GM12878 (cell line): ENCODE data around the gene CD300E. TPM values are rescaled to one million over a fixed set of nuclear protein-coding genes. Genes with fewer than 3 reads are reported as not detected.

Source experiments
- ATAC-seq: fragments of 200-7000 bp; cut with Tn5 transposase; 3 replicates; pipeline ENCODE4 v1.9.1; 2020; ENCODE audit warnings: mild to moderate bottlenecking, moderate library complexity
- BruUV-seq: library from RNA; stranded (reverse); fragments of 400-500 nt; replicated peaks from 2 replicates; lab custom pipeline; 2021; lab: Mats Ljungman, UMichigan
- CTCF ChIA-PET: fragments of 300-600 bp; sonication (Branson Sonifier 250); formaldehyde crosslinking; extraction: SDS; loops from one replicate; lab custom pipeline; 2021; ENCODE audit warnings: inconsistent platforms; lab: Yijun Ruan, JAX
- POLR2A ChIA-PET: fragments of 350-600 bp; formaldehyde crosslinking; extraction: SDS; loops from one replicate; lab custom pipeline; 2021; ENCODE audit warnings: inconsistent platforms; lab: Charles Lee
- RAD21 ChIA-PET: fragments of 300-600 bp; sonication (Branson Sonifier 250); formaldehyde crosslinking; loops from one replicate; lab custom pipeline; 2023; ENCODE audit warnings: antibody characterized with exemption; ENCODE audit not compliant: unreplicated experiment; lab: Charles Lee
- SMC1A ChIA-PET: fragments of 300-600 bp; sonication (Branson Sonifier 250); formaldehyde crosslinking; loops from one replicate; lab custom pipeline; 2023; ENCODE audit not compliant: unreplicated experiment, uncharacterized antibody; lab: Charles Lee
- DNase-seq: peaks from one replicate; pipeline ENCODE4 v3.0.0-alpha.2; 2011; ENCODE audit warnings: low read depth, low spot score
- FAIRE-seq: peaks from 3 replicates; lab custom pipeline; 2011; peaks lifted over from hg19 to GRCh38; lab: Jason Lieb, UNC
- H2AFZ ChIP-seq: 2 replicates; pipeline ENCODE4 v1.6.0; 2011; ENCODE audit warnings: low read depth, low read length, control low read depth; ENCODE audit not compliant: control insufficient read depth
- H3K27ac ChIP-seq: 2 replicates; pipeline ENCODE4 v1.5.1; 2011; ENCODE audit warnings: control low read depth; ENCODE audit not compliant: control insufficient read depth, insufficient read depth
- H3K27me3 ChIP-seq, 2 experiments: replicated peaks in 1 of 2; 2 replicates each; pipeline versions ENCODE4 v1.6.0 to v1.6.1; 2011; ENCODE audit warnings: low read length in 1 of 2; ENCODE audit not compliant: control insufficient read depth in 2 of 2, insufficient read depth in 2 of 2
- H3K36me3 ChIP-seq, 2 experiments: 2 replicates each; pipeline ENCODE4 v1.5.1; 2011; ENCODE audit warnings: low read length in 1 of 2; ENCODE audit not compliant: control insufficient read depth in 2 of 2, insufficient read depth in 2 of 2
- H3K4me1 ChIP-seq: 2 replicates; pipeline ENCODE4 v1.6.1; 2011; ENCODE audit warnings: mild to moderate bottlenecking, low read length, moderate library complexity, mixed read lengths; ENCODE audit not compliant: control insufficient read depth, insufficient read depth
- H3K4me2 ChIP-seq: 2 replicates; pipeline ENCODE4 v1.6.0; 2011; ENCODE audit warnings: control low read depth; ENCODE audit not compliant: control insufficient read depth, insufficient read depth
- H3K4me3 ChIP-seq: fragments of 200-600 bp; sonication (generic); 2 replicates; pipeline ENCODE4 v1.5.1; 2016
- H3K79me2 ChIP-seq: 2 replicates; pipeline ENCODE4 v1.6.0; 2011; ENCODE audit warnings: low read length; ENCODE audit not compliant: control insufficient read depth, insufficient read depth
- H3K9ac ChIP-seq: 2 replicates; pipeline ENCODE4 v1.8.0; 2011; ENCODE audit warnings: low read length, control low read depth, mixed read lengths; ENCODE audit not compliant: control insufficient read depth, insufficient read depth
- H3K9me3 ChIP-seq: replicated peaks from 3 replicates; pipeline ENCODE4 v1.5.1; 2011; ENCODE audit warnings: mild to moderate bottlenecking, low read length; ENCODE audit not compliant: control insufficient read depth, insufficient read depth
- H4K20me1 ChIP-seq: 2 replicates; pipeline ENCODE4 v1.6.0; 2011; ENCODE audit not compliant: control insufficient read depth, insufficient read depth
- IKZF2 ChIP-seq, 2 experiments: fragments of 450-650 bp; IDR thresholded peaks; 2 replicates each; pipeline ENCODE4 v1.6.1; 2017; ENCODE audit warnings: mild to moderate bottlenecking in 2 of 2, moderate library complexity in 2 of 2
- SPI1 ChIP-seq: IDR thresholded peaks from 2 replicates; pipeline ENCODE4 v1.6.1; 2011; ENCODE audit warnings: low read depth, mild to moderate bottlenecking, low read length, moderate library complexity, borderline replicate concordance; ENCODE audit not compliant: insufficient read depth
- WGBS: methylation state at CpG from one replicate; pipeline ENCODE4 v1.1.6; 2016; ENCODE audit warnings: low lambda C conversion rate; ENCODE audit not compliant: insufficient replicate concordance, insufficient coverage; ENCODE audit errors: missing lambda C conversion rate; 5-methylcytosine and 5-hydroxymethylcytosine counted together
- in situ Hi-C: fragments of 300-500 bp; cut with MboI; formaldehyde crosslinking; loops from 9 replicates; pipeline ENCODE4 v1.14.3; 2018; ENCODE audit warnings: mixed read lengths
- intact Hi-C: fragments of 100-400 bp; cut with micrococcal nuclease; formaldehyde crosslinking; loops from one replicate; pipeline ENCODE4 v1.14.2; 2022; ENCODE audit not compliant: unreplicated experiment
- polyA plus RNA-seq, 11 experiments: library from polyadenylated mRNA; depleted of rRNA in 4 of 11; unstranded in 6 of 11; stranded (reverse) in 5 of 11; fragments of >200 nt; fragmentation: Nextera tagmentation in 4 of 11; fragmentation: Illumina TruSeq in 1 of 11; extraction: Ambion mirVana in 4 of 11; extraction: Trizol in 1 of 11; gene quantifications; 1 replicate in 1 of 11; 2 replicates in 10 of 11; pipeline versions ENCODE4 v1.2.1 to v1.2.3, GENCODE V29; 2011 to 2016; ENCODE audit warnings: inconsistent platforms in 2 of 11, missing spikeins in 2 of 11, low read depth in 1 of 11
- total RNA-seq, 4 experiments: library from RNA; depleted of rRNA in 3 of 4; stranded (reverse); fragments of >200 nt in 3 of 4; fragmentation: Illumina TruSeq in 1 of 4; extraction: Trizol in 1 of 4; gene quantifications; 2 replicates each; pipeline versions ENCODE4 v1.2.1 to v1.2.3, GENCODE V29; 2013 to 2021
- TF ChIP-seq, protein P1 (sequence below): fragments of 450-650 bp; IDR thresholded peaks from 2 replicates; pipeline ENCODE4 v1.6.1; 2017; ENCODE audit warnings: mild to moderate bottlenecking, moderate library complexity

The CD300E gene
- total and polyA plus RNA-seq, 10 of the 15 experiments (the other 5 are each of a cell fraction or from before 2014, with no cell fraction given), result not detected

DNA sequence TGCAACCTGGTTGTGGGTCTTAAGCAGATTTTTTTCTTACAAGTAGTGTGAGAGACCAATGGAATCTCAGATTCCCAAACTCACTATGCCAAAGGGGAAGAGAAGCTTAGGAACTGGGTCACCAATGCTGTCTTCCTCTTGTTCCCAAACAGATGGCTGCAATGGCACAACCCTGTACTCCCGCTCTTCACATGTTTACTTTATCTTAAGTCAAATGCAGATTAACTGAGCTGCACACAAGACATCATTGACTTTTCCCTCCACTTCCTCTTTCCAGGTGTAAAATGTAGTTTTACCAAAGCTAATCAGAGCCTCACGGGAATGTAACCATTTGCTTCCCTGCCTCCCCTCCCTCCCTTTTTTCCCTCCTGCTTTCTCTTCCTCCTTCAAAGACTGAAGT lies 14.4 kb upstream of the CD300E start:
- H3K4me3 ChIP-seq, result no peak overlapping the region
- H2AFZ ChIP-seq, result no peak overlapping the region
- peaks cover 0 to 2% of the 10 kb centered on the region in 2 experiments; a peak in 2 of 4 replicates for H3K27me3 ChIP-seq
- H4K20me1 ChIP-seq, result no peaks in the 10 kb centered on the region; the same call in 1 of the 2 replicates
- ChIA-PET POLR2A (no interaction called here), CTCF (interaction anchor here (0.9 to 2.8 kb wide), 2 partner anchors 35 to 270 kb away, joined by 3 to 11 read pairs; partner anchors contain the start of gene GPR142), SMC1A (interaction anchor here (0.6 kb wide), 1 partner anchor 117 kb away, joined by 3 read pairs; no protein-coding TSS in a partner anchor), RAD21 (no interaction called here)
- intact Hi-C loops, result no loop called here
- ATAC-seq (no peak), FAIRE-seq (no peak), DNase-seq (no peak)
- 64% methylated on average over 2 of the region's 2 CpGs for WGBS
- H3K9me3 ChIP-seq, result no peaks in the 10 kb centered on the region
- peaks cover 44% of the 10 kb centered on the region for H3K4me1 ChIP-seq
- no peaks in the 10 kb centered on the region for H3K36me3 ChIP-seq
- H3K9ac ChIP-seq, result no peak overlapping the region
- no peaks in the 10 kb centered on the region for H3K79me2 ChIP-seq
- TF ChIP-seq IKZF2 (IDR thresholded peaks at IDR 0.05) (peak; percentile 18 to 27; a peak in 2 of 4 replicates), SPI1 (peak; percentile 81)
- TF ChIP-seq, protein P1, sequence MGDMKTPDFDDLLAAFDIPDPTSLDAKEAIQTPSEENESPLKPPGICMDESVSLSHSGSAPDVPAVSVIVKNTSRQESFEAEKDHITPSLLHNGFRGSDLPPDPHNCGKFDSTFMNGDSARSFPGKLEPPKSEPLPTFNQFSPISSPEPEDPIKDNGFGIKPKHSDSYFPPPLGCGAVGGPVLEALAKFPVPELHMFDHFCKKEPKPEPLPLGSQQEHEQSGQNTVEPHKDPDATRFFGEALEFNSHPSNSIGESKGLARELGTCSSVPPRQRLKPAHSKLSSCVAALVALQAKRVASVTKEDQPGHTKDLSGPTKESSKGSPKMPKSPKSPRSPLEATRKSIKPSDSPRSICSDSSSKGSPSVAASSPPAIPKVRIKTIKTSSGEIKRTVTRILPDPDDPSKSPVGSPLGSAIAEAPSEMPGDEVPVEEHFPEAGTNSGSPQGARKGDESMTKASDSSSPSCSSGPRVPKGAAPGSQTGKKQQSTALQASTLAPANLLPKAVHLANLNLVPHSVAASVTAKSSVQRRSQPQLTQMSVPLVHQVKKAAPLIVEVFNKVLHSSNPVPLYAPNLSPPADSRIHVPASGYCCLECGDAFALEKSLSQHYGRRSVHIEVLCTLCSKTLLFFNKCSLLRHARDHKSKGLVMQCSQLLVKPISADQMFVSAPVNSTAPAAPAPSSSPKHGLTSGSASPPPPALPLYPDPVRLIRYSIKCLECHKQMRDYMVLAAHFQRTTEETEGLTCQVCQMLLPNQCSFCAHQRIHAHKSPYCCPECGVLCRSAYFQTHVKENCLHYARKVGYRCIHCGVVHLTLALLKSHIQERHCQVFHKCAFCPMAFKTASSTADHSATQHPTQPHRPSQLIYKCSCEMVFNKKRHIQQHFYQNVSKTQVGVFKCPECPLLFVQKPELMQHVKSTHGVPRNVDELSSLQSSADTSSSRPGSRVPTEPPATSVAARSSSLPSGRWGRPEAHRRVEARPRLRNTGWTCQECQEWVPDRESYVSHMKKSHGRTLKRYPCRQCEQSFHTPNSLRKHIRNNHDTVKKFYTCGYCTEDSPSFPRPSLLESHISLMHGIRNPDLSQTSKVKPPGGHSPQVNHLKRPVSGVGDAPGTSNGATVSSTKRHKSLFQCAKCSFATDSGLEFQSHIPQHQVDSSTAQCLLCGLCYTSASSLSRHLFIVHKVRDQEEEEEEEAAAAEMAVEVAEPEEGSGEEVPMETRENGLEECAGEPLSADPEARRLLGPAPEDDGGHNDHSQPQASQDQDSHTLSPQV, result no peak
- H3K27ac ChIP-seq, result no peak overlapping the region
- H3K4me2 ChIP-seq, result no peak overlapping the region
- in situ Hi-C loops, result no loop called here
- BruUV-seq, result no TSS peak
